ENCODE data around the gene TLE4.
"Not testable (repeated sequence)": the region's sequence is repeated elsewhere in the genome, so short reads cannot be mapped to it uniquely, and the experiment has no call there.

TLE4 gene

GRCh38 chr9:79604149-79604548 is 32.4 kb downstream of the TLE4 start:
- DNase-seq (ENCODE audit: low spot score) = no peak

- no peak for DNase-seq (ENCODE audit: low spot score)
These were observed 33.3 kb downstream of the TLE4 start for GRCh38 chr9:79604921-79605562.

GRCh38 chr9:79606529-79606928 is 34.8 kb downstream of the TLE4 start:
- DNase-seq (ENCODE audit: low spot score) = not testable (repeated sequence)

- DNase-seq (ENCODE audit: low spot score) = no peak
These were observed 37.8 kb downstream of the TLE4 start for GRCh38 chr9:79609468-79610018.

GRCh38 chr9:79610019-79610631 is 38.4 kb downstream of the TLE4 start:
- DNase-seq (ENCODE audit: low spot score) = no peak

DNA sequence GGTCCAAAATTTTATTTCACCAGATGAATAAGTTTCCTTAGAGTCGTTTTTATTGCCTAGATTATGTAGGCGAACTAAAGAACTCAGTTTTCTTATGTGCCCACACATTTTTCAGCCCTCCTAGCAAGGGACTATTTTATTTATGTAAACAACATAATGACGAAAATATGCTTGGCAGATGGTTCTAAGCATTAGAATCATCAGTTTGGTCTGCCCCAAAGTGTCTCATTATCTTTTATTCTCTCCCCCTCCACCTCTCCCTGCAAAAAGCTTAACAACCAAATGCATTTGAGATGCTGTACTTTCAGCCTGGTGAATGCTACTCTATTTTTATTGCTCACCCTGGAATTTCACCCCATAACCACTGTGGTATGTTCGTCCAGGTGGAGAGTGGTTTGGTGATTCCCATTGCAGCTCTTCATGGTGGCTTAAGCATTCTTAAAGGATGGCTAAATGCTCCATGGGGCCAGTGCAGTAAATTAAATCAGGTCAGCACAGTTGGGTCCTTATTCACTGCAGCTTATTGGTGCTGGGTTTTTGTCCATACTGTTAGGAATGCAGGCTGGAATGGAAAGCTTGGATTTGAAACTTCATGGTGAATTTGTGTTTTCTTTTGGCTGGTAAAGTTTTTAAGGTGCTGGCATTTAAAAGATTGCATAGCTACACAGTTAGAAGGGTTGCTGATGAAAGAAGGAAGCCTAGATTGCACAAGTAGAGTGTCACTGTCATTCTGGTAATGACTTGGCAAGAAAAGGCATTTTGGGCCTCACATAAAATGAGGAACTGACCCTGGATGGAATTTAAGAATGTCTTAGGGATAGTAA is 39.2 kb downstream of the TLE4 start:
- DNase-seq (ENCODE audit: low spot score) = no peak

DNA sequence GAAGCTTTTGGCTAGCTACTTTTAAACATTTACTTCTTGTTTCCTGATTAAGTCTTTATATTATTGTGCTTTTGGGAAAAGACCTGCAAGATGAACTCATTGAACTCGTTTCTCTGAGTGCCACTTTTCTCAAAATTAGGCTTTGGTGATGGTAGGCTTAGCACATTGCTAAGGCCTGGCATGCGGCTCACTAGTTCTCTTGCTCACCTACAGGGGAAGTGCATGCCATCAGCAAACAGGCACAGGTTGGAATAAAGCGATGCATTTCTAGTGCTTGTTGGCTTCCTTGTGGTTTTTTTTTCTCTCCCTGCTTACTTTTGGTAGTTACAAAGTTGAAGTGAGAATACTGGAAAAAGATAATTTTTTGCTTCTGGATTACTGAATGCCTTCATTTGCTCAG is 41.4 kb downstream of the TLE4 start:
- no peak for DNase-seq (ENCODE audit: low spot score)

DNA sequence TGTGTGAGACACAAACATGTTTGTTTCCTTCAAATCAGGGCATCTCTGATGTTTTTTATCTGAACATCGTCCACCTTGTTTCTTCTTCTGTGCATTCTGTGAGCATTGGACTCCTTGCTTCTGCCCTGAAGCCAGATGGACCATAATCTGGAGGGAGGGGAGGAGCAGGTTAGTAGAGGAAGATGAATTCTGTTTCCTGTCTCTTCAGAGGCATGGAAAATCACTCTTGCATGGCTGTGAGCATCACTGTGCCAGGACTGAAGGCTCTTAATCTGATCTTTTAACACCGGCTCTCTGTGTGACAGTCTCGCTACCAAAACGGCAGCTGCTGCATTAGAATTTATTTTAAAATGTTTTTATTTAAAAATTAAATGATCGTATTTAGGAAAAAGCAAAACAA is 43.3 kb downstream of the TLE4 start:
- no peak for DNase-seq (ENCODE audit: low spot score)

- DNase-seq (ENCODE audit: low spot score) = no peak
These were observed 44.2 kb downstream of the TLE4 start for GRCh38 chr9:79616013-79616412.

DNA sequence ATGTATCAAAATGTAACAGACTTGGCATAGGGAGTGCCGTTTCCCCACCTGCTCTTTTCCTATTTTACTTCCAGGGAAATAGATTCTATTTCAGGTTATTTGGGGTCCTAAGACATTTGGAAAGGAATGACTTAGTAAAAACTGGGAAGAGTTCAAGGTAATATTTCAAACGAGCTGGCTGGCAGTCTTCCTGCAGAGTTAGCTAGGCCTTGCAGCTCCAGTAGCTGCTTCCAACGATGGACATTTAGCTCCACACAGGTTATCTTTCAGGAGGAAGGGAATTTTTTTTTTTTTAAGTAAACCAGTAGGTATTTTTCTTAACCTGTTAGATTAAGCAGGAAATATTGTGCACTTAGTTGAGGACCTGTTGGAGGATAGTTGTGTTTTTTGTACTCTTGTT is 45.2 kb downstream of the TLE4 start:
- no peak for DNase-seq (ENCODE audit: low spot score)

- no peak for DNase-seq (ENCODE audit: low spot score)
These were observed 45.6 kb downstream of the TLE4 start for GRCh38 chr9:79617395-79617794.

- DNase-seq (ENCODE audit: low spot score) = no peak
These were observed 48.2 kb downstream of the TLE4 start for GRCh38 chr9:79619930-79620329.

DNA sequence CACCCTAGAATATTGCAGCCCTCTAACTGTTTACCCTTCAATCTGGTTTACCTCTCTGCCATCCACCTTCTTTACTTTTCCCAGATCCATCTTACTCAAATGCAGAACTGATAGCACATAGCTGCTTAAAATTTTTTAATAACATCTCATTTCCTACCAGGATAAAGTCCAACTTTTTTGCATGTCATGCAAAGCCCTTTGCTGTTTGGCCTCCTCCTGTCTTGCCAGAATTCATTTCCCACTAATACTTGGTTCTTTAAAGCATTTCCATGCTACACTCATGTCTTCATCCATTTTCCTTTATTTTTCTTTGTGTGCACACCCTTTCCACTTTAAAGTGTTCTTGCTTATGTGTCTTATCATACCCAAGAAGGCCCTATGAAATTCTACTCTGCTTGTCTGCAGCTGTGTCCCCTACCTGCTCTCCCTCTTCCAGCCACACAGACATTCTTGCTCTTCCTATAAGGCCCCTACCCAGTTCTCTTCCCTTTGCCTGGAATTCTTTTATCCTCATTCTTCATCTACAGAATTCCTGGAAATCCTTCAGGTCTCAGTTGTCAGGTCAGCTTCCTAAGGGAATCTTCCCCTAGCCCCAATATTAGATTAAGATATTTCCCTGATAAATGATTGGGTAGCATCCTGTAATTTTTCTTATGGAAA is 50.3 kb downstream of the TLE4 start:
- no peak for DNase-seq (ENCODE audit: low spot score)

DNA sequence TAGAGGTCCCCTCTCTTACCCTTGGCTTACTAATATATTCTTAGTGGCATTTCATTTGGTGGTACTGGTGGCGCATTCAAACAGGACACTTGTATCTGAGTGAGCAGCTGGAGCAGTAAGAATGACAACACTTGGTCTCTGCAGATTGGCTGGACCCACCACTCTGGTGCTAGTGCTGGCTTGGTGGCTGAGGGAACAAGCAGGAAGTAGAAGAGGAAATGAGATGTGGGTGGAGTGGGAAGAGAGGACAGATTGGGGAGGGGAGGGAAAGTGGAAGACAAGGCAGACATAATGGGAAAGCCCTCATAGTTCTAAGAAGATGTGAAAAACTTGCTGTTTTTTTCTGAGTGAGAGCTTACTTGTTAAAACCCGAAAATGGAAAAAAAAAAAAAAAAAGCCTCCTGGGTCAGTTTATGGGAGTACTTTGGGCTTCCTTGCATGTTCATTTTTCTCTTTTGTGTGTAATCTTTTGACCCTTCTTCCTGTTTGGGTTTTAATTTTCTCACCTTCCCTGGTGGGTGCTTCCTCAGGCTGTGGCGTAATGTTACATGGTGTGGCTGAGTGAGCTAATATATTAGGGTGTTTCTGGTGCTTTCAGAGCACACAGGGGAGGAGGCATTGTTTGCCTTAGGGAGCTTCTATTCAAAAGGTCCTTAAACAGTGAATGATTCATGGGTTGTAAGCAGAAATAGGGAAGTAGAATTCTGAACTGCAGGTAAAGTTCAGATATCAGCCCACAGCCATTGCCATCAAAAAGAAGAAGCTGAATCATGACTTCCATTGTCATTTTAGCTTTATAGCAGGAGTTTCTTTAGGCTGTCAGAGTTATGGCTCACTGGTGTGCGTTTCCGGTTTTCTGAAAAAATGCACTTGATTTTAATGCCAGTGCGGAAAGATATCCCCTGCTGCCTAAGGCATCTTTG is 52.3 kb downstream of the TLE4 start:
- DNase-seq (ENCODE audit: low spot score) = no peak

GRCh38 chr9:79629721-79630120 is 58.0 kb downstream of the TLE4 start:
- no peak for DNase-seq (ENCODE audit: low spot score)

GRCh38 chr9:79630521-79631403 is 59.0 kb downstream of the TLE4 start:
- DNase-seq (ENCODE audit: low spot score) = no peak

DNA sequence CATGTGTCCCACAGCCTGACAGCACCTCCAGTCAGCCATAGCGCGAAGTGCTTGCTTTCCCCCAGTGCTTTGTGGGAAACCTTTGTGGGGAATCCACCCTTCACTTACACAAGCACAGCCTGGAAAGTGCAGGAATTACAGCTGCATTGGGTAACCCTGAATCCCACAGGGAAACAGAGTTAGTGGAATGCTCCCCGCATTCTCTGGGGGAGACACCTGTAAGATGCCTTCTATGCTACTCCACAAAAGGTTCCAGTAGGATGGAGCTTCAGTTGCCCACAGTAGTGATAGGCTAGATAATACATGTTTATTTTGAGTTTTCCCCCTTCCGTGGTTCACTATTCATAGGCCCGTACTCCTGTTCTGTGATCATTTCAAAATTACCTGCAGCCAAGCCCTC is 60.3 kb downstream of the TLE4 start:
- DNase-seq (ENCODE audit: low spot score) = no peak

DNA sequence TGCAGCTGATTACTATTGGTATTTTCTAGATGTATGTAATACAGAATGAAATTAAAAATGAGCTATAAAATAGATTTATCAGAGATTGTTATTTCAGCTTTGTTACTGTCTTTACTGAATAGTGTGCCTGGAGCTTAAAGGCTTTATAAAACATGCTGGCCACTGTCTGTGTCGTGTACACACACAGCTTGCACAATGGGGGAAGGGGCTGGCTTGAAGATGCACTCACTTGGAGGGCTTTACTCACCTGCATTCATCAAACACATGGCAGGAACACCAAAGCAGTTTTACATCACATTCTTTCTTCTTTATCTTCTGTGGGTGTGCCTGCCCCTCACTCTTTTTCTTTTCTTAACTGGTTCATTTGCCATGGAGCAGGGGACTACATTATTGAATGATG is 60.9 kb downstream of the TLE4 start:
- no peak for DNase-seq (ENCODE audit: low spot score)

- DNase-seq (ENCODE audit: low spot score) = no peak
These were observed 61.8 kb downstream of the TLE4 start for GRCh38 chr9:79633558-79633957.

- no peak for DNase-seq (ENCODE audit: low spot score)
These were observed 65.6 kb downstream of the TLE4 start for GRCh38 chr9:79637177-79637925.
